ENCODE measurements around the gene ATXN7L1.

GRCh38 chr7:105723572-105723971 lies 152.8 kb downstream of the ATXN7L1 start:
- TF ChIP-seq POLR2AphosphoS5 (IDR thresholded peaks at IDR 0.05; ENCODE audit: low read depth, low read length) (no peak), POLR2A (IDR thresholded peaks at IDR 0.05; ENCODE audit: low read depth, low read length) (no peak), TAF1 (IDR thresholded peaks at IDR 0.05; ENCODE audit: borderline replicate concordance, low read depth, low read length) (no peak)
